K562 (cell line): Measurements from ENCODE around the gene FOLR2. TPM values are rescaled to one million over a fixed set of nuclear protein-coding genes. Genes with fewer than 3 reads are reported as not detected.
A peak's percentile ranks its signal among the peaks of the same experiment; 100 is the strongest.
"Not testable (repeated sequence)": the region's sequence is repeated elsewhere in the genome, so short reads cannot be mapped to it uniquely, and the experiment has no call there.

Experiments
- ATAC-seq: fragments of 200-7000 bp; cut with Tn5 transposase; 3 replicates; pipeline ENCODE4 v1.9.1; 2020; ENCODE audit warnings: moderate library complexity
- BruUV-seq: library from RNA; stranded (reverse); fragments of 400-500 nt; replicated peaks from 2 replicates; lab custom pipeline; 2021; lab: Mats Ljungman, UMichigan
- CTCF ChIA-PET: fragments of 300-600 bp; formaldehyde crosslinking; extraction: SDS; loops from one replicate; lab custom pipeline; 2021; ENCODE audit warnings: low intra/inter-chr PET ratio; lab: Yijun Ruan, JAX
- POLR2A ChIA-PET: fragments of 300-600, 350-650 bp; sonication (Branson Sonifier 250); formaldehyde crosslinking; extraction: SDS; loops from one replicate; lab custom pipeline; 2021; ENCODE audit warnings: antibody characterized with exemption, inconsistent platforms; lab: Yijun Ruan, JAX
- DNase-seq, 4 experiments: peaks; one replicate each; pipeline versions ENCODE4 v3.0.0 to v3.0.0-alpha.2; 2011 to 2018; ENCODE audit warnings: low spot score in 3 of 4, mixed read lengths in 3 of 4; ENCODE audit errors: extremely low read depth in 1 of 4
- FAIRE-seq: peaks from 2 replicates; lab custom pipeline; 2011; peaks lifted over from hg19 to GRCh38; lab: Jason Lieb, UNC
- H2AFZ ChIP-seq: 2 replicates; pipeline ENCODE4 v1.6.0; 2011; ENCODE audit warnings: low read depth, low read length, control low read depth, inconsistent platforms
- H3K27ac ChIP-seq: fragments of 200-600 bp; 3 replicates; pipeline ENCODE4 v1.8.0; 2011; ENCODE audit warnings: low read depth, mild to moderate bottlenecking, control low read depth, inconsistent platforms, low read length, moderate library complexity, mixed read lengths; ENCODE audit errors: extremely low read depth
- H3K27me3 ChIP-seq, 2 experiments: fragments of 300-600 bp in 1 of 2; 2 replicates in 1 of 2; 3 replicates in 1 of 2; pipeline versions ENCODE4 v1.6.0 to v1.8.0; 2011; ENCODE audit warnings: inconsistent platforms in 2 of 2, low read length in 2 of 2, mild to moderate bottlenecking in 1 of 2, mixed read lengths in 1 of 2, moderate library complexity in 1 of 2; ENCODE audit not compliant: control insufficient read depth in 2 of 2, insufficient read depth in 2 of 2
- H3K36me3 ChIP-seq: fragments of 300-600 bp; 3 replicates; pipeline ENCODE4 v1.8.0; 2011; ENCODE audit warnings: mild to moderate bottlenecking, low read length, inconsistent platforms; ENCODE audit not compliant: control insufficient read depth, insufficient read depth
- H3K4me1 ChIP-seq, 2 experiments: fragments of 200-600 bp in 1 of 2; replicated peaks in 1 of 2; 2 replicates in 1 of 2; 3 replicates in 1 of 2; pipeline versions ENCODE4 v1.5.1 to v1.8.0; 2011; ENCODE audit warnings: inconsistent platforms in 2 of 2, low read length in 2 of 2, mild to moderate bottlenecking in 1 of 2, mixed read lengths in 1 of 2, moderate library complexity in 1 of 2; ENCODE audit not compliant: control insufficient read depth in 2 of 2, insufficient read depth in 2 of 2
- H3K4me2 ChIP-seq: 2 replicates; pipeline ENCODE4 v1.6.1; 2011; ENCODE audit warnings: low read length, control low read depth, inconsistent platforms, mixed read lengths; ENCODE audit not compliant: insufficient read depth
- H3K4me3 ChIP-seq: fragments of 200-600 bp; sonication (generic), shearing (Covaris generic); 2 replicates; pipeline ENCODE4 v1.5.1; 2016; ENCODE audit warnings: control low read depth, inconsistent platforms
- H3K79me2 ChIP-seq: fragments of 200-600 bp; 3 replicates; pipeline ENCODE4 v1.8.0; 2011; ENCODE audit warnings: low read length, inconsistent platforms; ENCODE audit not compliant: control insufficient read depth, insufficient read depth
- H3K9ac ChIP-seq, 2 experiments: 2 replicates each; pipeline versions ENCODE4 v1.6.0 to v1.6.1; 2011; ENCODE audit warnings: low read depth in 2 of 2, low read length in 2 of 2, control low read depth in 1 of 2, inconsistent platforms in 1 of 2, mild to moderate bottlenecking in 1 of 2, mixed read lengths in 1 of 2; ENCODE audit not compliant: insufficient read depth in 1 of 2
- H3K9me1 ChIP-seq: one replicate; pipeline ENCODE4 v1.6.0; 2011; ENCODE audit warnings: inconsistent platforms, mild to moderate bottlenecking, low read length, moderate library complexity; ENCODE audit not compliant: control insufficient read depth, insufficient read depth
- H3K9me3 ChIP-seq: replicated peaks from 2 replicates; pipeline ENCODE4 v1.5.1; 2011; ENCODE audit warnings: low read depth, low read length, inconsistent platforms; ENCODE audit not compliant: control insufficient read depth, insufficient read depth
- H4K20me1 ChIP-seq: replicated peaks from 2 replicates; pipeline ENCODE4 v1.6.1; 2011; ENCODE audit warnings: low read length, inconsistent platforms, mixed read lengths; ENCODE audit not compliant: control insufficient read depth, insufficient read depth
- GABPB2 ChIP-seq: fragments of 250-450 bp; sonication (Bioruptor Pico); conservative IDR thresholded peaks from 2 replicates; pipeline ENCODE4 v1.5.1; 2021; ENCODE audit warnings: mild to moderate bottlenecking
- GMEB1 ChIP-seq: fragments of 250-450 bp; sonication (Bioruptor Pico); IDR thresholded peaks from 2 replicates; pipeline ENCODE4 v1.4.0; 2020; ENCODE audit warnings: mild to moderate bottlenecking
- HOMEZ ChIP-seq: fragments of 250-450 bp; sonication (Bioruptor Pico); IDR thresholded peaks from 2 replicates; pipeline ENCODE4 v1.4.0; 2020; ENCODE audit warnings: mild to moderate bottlenecking, moderate library complexity
- KDM1A ChIP-seq, 2 experiments: fragments of 450-650 bp; IDR thresholded peaks; 2 replicates each; pipeline ENCODE4 v1.6.1; 2016; ENCODE audit warnings: mild to moderate bottlenecking in 2 of 2
- MTF1 ChIP-seq: fragments of 250-450 bp; sonication (Bioruptor Pico); IDR thresholded peaks from 2 replicates; pipeline ENCODE4 v1.9.0; 2021; ENCODE audit warnings: moderate library complexity, mild to moderate bottlenecking, inconsistent platforms, borderline replicate concordance
- NFIX ChIP-seq: fragments of 250-450 bp; sonication (Bioruptor Pico); IDR thresholded peaks from 2 replicates; pipeline ENCODE4 v1.4.0; 2020; ENCODE audit warnings: low read depth, mild to moderate bottlenecking, moderate library complexity
- NR2F6 ChIP-seq: fragments of 450-650 bp; formaldehyde crosslinking; IDR thresholded peaks from 2 replicates; pipeline ENCODE4 v1.4.0; 2020; ENCODE audit warnings: mild to moderate bottlenecking
- PPARD ChIP-seq: fragments of 250-450 bp; sonication (Bioruptor Pico); IDR thresholded peaks from 2 replicates; pipeline ENCODE4 v1.8.0; 2022; ENCODE audit warnings: inconsistent platforms, mild to moderate bottlenecking, moderate library complexity
- SLC30A9 ChIP-seq: fragments of 250-450 bp; sonication (Bioruptor Pico); IDR thresholded peaks from 2 replicates; pipeline ENCODE4 v1.8.0; 2022; ENCODE audit warnings: mild to moderate bottlenecking, moderate library complexity
- SRF ChIP-seq, 2 experiments: fragments of 250-450, 450-650 bp in 1 of 2; sonication (Bioruptor Pico) in 1 of 2; sonication (generic) in 1 of 2; formaldehyde crosslinking; IDR thresholded peaks; 2 replicates each; pipeline versions ENCODE4 v1.5.0 to v1.5.1; 2020 to 2022; ENCODE audit warnings: mild to moderate bottlenecking in 1 of 2, missing genetic modification reagents in 1 of 2
- TCF15 ChIP-seq: fragments of 250-450 bp; sonication (Bioruptor Pico); IDR thresholded peaks from 2 replicates; pipeline ENCODE4 v1.8.0; 2022; ENCODE audit warnings: moderate library complexity, mild to moderate bottlenecking, inconsistent platforms
- ZNF165 ChIP-seq: fragments of 250-450 bp; sonication (Bioruptor Pico); IDR thresholded peaks from 2 replicates; pipeline ENCODE4 v1.4.0; 2020; ENCODE audit warnings: borderline replicate concordance
- ZNF277 ChIP-seq: fragments of 250-450 bp; sonication (Bioruptor Pico); IDR thresholded peaks from 2 replicates; pipeline ENCODE4 v1.8.0; 2022; ENCODE audit warnings: inconsistent platforms, mild to moderate bottlenecking, moderate library complexity, borderline replicate concordance
- ZNF408 ChIP-seq: fragments of 250-450 bp; sonication (Bioruptor Pico); IDR thresholded peaks from 2 replicates; pipeline ENCODE4 v1.4.0; 2020; ENCODE audit warnings: low read depth, mild to moderate bottlenecking, moderate library complexity
- ZNF449 ChIP-seq: fragments of 250-450 bp; sonication (Bioruptor Pico); IDR thresholded peaks from 2 replicates; pipeline ENCODE4 v1.8.0; 2022; ENCODE audit warnings: moderate library complexity, mild to moderate bottlenecking, inconsistent platforms
- ZNF79 ChIP-seq: fragments of 250-450 bp; sonication (Bioruptor Pico); IDR thresholded peaks from 2 replicates; pipeline ENCODE4 v1.4.0; 2020; ENCODE audit warnings: low read depth, mild to moderate bottlenecking, moderate library complexity
- WGBS: fragments of 100-300 bp; shearing (Covaris generic); methylation state at CpG from one replicate; pipeline ENCODE4 v1.1.6; 2016; ENCODE audit warnings: low coverage, mixed read lengths; ENCODE audit not compliant: insufficient coverage; ENCODE audit errors: missing lambda C conversion rate; 5-methylcytosine and 5-hydroxymethylcytosine counted together
- in situ Hi-C: fragments of 300-500 bp; cut with MboI; formaldehyde crosslinking; loops from 4 replicates; pipeline ENCODE4 v1.15.0; 2018; ENCODE audit warnings: inconsistent platforms, mixed read lengths
- intact Hi-C: fragments of 100-400 bp; cut with micrococcal nuclease; formaldehyde crosslinking; loops from 2 replicates; pipeline ENCODE4 v1.14.2; 2022
- polyA plus RNA-seq, 8 experiments: library from polyadenylated mRNA; depleted of rRNA in 4 of 8; stranded (reverse) in 5 of 8; unstranded in 3 of 8; fragments of >200 nt; fragmentation: Nextera tagmentation in 2 of 8; fragmentation: Illumina TruSeq in 1 of 8; extraction: Ambion mirVana in 2 of 8; extraction: Trizol in 1 of 8; gene quantifications; 2 replicates each; pipeline versions ENCODE4 v1.2.1 to v1.2.3, GENCODE V29; 2011 to 2014; ENCODE audit warnings: inconsistent platforms in 1 of 8, missing spikeins in 1 of 8
- total RNA-seq, 7 experiments: library from RNA; depleted of rRNA in 6 of 7; stranded (reverse); fragments of >200 nt in 6 of 7; fragmentation: Illumina TruSeq in 2 of 7; extraction: Trizol in 2 of 7; gene quantifications; 2 replicates each; pipeline versions ENCODE4 v1.2.1 to v1.2.3, GENCODE V29; 2011 to 2021; ENCODE audit warnings: low replicate concordance in 1 of 7

Gene FOLR2
- total and polyA plus RNA-seq, 9 of the 15 experiments (the other 6 are each of a cell fraction or from before 2014, with no cell fraction given) = 0.27 TPM; not detected in 8

GRCh38 chr11:72201445-72201844 is 15.1 kb upstream of the FOLR2 start:
- FAIRE-seq = peak; percentile 78
- H3K27ac ChIP-seq, DNase-seq, in situ Hi-C loops, H3K9me3 ChIP-seq, CTCF ChIA-PET, H3K4me1 ChIP-seq, POLR2A ChIA-PET, intact Hi-C loops, H3K79me2 ChIP-seq, H3K36me3 ChIP-seq, H4K20me1 ChIP-seq, H3K27me3 ChIP-seq, H2AFZ ChIP-seq, H3K4me3 ChIP-seq, BruUV-seq, H3K9ac ChIP-seq, H3K4me2 ChIP-seq, ATAC-seq, H3K9me1 ChIP-seq: not testable (repeated sequence)
- 93% methylated on average over 22 of the region's 43 CpGs for WGBS
- peak; percentile 74; the same call in 1 of the 2 replicates for TF ChIP-seq TCF15 (CRISPR knock-in tag)
- TF ChIP-seq ZNF165 (CRISPR knock-in tag) = peak; percentile 37; the same call in 1 of the 2 replicates
- TF ChIP-seq NR2F6 (CRISPR knock-in tag) = 0 out of 2 replicates have a peak, but pooled peaks have one; percentile 82
- peak; percentile 87; the same call in 1 of the 2 replicates for TF ChIP-seq SLC30A9
- TF ChIP-seq ZNF449 = 0 out of 2 replicates have a peak, but pooled peaks have one; percentile 76
- peak; percentile 94 for TF ChIP-seq GABPB2
- peak; percentile 98 for TF ChIP-seq ZNF277 (CRISPR knock-in tag)
- TF ChIP-seq KDM1A (IDR thresholded peaks at IDR 0.05) = peak in 1 of 2 experiments; percentile 64; a peak in 1 of 4 replicates
- peak; percentile 90 for TF ChIP-seq MTF1 (CRISPR knock-in tag)
- peak; percentile 88; the same call in 1 of the 2 replicates for TF ChIP-seq HOMEZ (CRISPR knock-in tag)
- peak; percentile 47; the same call in 1 of the 2 replicates for TF ChIP-seq GMEB1 (CRISPR knock-in tag)
- peak; percentile 81 for TF ChIP-seq NFIX (CRISPR knock-in tag)
- TF ChIP-seq SRF (CRISPR knock-in tag; IDR thresholded peaks at IDR 0.05) = peak in 1 of 2 experiments; percentile 67; a peak in 1 of 4 replicates
- TF ChIP-seq ZNF408 (CRISPR knock-in tag) = peak; percentile 96
- TF ChIP-seq PPARD (CRISPR knock-in tag) = peak; percentile 83
- TF ChIP-seq ZNF79 (CRISPR knock-in tag) = peak; percentile 50; the same call in 1 of the 2 replicates
